Fibroblast of pulmonary artery (primary cell): ENCODE data around the gene ZNF865.

Experiments used
- DNase-seq: peaks from one replicate; pipeline ENCODE4 v3.0.0-alpha.2; 2010; ENCODE audit warnings: low read depth
- H3K4me3 ChIP-seq: replicated peaks from 2 replicates; pipeline ENCODE4 v1.5.1; 2011; ENCODE audit warnings: low read depth, mild to moderate bottlenecking, control low read depth, low read length, moderate library complexity
- TF ChIP-seq, protein P1 (sequence below): IDR thresholded peaks from 2 replicates; pipeline ENCODE4 v1.5.1; 2011; ENCODE audit warnings: mild to moderate bottlenecking, control low read depth, low read length, inconsistent platforms; ENCODE audit errors: missing control alignments

Gene ZNF865

DNA sequence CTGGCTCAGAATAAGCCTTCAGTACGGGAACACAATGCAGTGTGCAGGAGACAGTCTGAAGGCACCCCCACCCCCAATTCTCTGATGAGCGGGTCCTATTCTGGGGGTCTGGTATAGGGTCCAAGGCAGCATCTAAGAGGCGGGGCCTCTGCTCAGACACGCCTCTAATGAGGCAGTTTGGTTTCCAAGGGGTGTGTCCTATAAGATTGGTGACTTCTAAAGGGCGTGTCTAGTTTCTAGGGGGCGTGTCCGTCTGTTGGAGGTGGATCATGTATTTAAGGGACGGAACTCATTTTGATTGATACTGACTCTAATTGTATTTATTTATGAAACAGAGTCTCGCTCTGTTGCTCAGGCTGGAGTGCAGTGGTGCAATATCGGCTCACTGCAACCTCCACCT lies 14.8 kb upstream of the ZNF865 start:
- H3K4me3 ChIP-seq = no peak overlapping the region
- DNase-seq = no peak
- TF ChIP-seq, protein P1, sequence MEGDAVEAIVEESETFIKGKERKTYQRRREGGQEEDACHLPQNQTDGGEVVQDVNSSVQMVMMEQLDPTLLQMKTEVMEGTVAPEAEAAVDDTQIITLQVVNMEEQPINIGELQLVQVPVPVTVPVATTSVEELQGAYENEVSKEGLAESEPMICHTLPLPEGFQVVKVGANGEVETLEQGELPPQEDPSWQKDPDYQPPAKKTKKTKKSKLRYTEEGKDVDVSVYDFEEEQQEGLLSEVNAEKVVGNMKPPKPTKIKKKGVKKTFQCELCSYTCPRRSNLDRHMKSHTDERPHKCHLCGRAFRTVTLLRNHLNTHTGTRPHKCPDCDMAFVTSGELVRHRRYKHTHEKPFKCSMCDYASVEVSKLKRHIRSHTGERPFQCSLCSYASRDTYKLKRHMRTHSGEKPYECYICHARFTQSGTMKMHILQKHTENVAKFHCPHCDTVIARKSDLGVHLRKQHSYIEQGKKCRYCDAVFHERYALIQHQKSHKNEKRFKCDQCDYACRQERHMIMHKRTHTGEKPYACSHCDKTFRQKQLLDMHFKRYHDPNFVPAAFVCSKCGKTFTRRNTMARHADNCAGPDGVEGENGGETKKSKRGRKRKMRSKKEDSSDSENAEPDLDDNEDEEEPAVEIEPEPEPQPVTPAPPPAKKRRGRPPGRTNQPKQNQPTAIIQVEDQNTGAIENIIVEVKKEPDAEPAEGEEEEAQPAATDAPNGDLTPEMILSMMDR = no peak

DNA sequence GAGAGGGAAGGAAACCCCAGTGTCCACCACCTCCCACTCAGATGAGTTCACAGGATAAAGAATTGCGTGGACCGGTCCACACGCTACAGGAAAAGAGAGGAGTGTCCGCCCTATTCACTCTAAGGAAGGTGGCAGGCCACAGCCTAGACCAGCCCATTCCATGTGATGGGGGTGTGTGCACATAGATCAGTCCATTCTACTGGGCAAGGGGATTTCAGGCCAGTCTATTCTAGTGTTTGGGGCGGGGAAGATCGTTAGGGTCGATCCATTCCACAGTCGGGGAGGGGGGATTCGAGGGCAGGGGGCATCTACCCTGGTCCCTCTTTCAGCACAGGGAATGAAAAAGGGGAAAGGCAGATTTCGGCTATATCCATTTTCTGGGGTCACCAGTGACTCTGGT lies 13.9 kb upstream of the ZNF865 start:
- TF ChIP-seq, protein P1 = no peak
- no peak for DNase-seq
- H3K4me3 ChIP-seq = no peak overlapping the region

DNA sequence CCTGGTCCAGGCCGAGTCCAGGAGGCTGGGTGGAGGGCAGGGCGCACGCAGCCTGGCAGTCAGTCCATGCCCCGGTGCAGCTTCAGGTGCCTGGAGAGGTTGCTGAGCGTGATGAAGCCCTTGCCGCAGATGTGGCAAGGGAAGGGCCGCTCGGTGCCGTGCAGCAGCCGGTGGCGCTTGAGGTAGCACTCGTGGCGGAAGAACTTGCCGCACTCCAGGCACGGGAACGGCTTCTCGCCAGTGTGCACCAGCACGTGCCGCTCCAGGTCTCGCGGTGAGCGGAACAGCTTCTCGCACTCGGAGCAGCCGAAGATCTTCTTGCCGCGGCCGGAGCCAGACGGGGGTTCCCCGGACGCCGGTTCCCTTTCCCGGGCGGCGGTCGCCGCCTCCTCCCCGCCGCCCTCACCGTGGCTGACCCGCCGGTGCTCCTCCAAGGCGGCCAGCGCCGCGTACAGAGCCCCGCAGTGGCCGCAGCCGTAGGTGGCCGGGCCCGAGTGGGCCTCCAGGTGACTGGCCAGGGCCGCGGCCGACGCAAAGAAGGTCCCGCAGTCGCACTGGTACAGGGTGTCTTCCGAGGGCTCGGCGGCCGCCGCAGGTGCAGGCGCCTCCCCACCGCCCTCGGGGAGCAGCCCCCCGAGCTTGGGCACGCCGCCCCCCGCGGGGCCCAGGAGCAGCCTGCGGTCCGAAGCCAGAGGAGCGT lies 12.9 kb upstream of the ZNF865 start:
- TF ChIP-seq, protein P1 = no peak
- DNase-seq = no peak
- no peak overlapping the region for H3K4me3 ChIP-seq

GRCh38 chr19:55593096-55593772 lies 12.2 kb upstream of the ZNF865 start:
- DNase-seq = no peak
- TF ChIP-seq, protein P1 = no peak
- no peak overlapping the region for H3K4me3 ChIP-seq

GRCh38 chr19:55594996-55595545 lies 10.4 kb upstream of the ZNF865 start:
- no peak for DNase-seq
- TF ChIP-seq, protein P1 = no peak
- H3K4me3 ChIP-seq = no peak overlapping the region

DNA sequence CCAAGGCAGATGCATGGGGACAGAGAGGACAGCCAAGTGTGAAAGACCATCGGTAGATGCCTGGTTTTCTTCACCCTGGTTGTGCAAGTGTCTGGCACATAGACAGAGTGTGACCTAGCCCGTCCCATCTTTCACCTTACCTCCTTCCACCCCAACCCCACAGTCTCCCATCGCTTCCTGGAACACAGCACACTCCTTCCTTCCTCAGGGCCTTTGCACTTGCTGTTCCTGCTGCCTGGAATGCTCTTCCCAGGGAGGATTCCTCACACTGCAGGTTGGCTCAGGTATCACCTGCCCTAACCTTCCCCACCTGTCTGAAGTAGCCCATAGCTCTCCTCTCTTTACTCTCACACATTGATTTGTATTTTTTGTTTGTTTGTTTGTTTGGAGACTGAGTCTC lies 9.1 kb upstream of the ZNF865 start:
- TF ChIP-seq, protein P1 = no peak
- no peak overlapping the region for H3K4me3 ChIP-seq
- DNase-seq = no peak
